Measurements from ENCODE around the gene OR2D3. TPM values are rescaled to one million over a fixed set of nuclear protein-coding genes. Genes with fewer than 3 reads are reported as not detected.

Gene OR2D3
- total and polyA plus RNA-seq, 9 of the 15 experiments (the other 6 are each of a cell fraction or from before 2014, with no cell fraction given), result 0.42 TPM; not detected in 8

Other genes with a start within 250 kb of the OR2D3 start
Only the 7 nearest of the 12 such genes appear.
- gene OR10A5, start 75.3 kb upstream of the OR2D3 start, total RNA-seq (2014; rRNA removed), result not detected in 2 replicates
- gene OR10A5, start 75.3 kb upstream of the OR2D3 start, total RNA-seq (2014; rRNA removed; fragmentation: Illumina TruSeq; extraction: Trizol), result not detected in 2 replicates
- gene OR10A5, start 75.3 kb upstream of the OR2D3 start, total RNA-seq (2015; rRNA removed; fragmentation: Illumina TruSeq; extraction: Trizol), result not detected in 2 replicates
- not detected in 2 replicates for gene OR10A5, start 75.3 kb upstream of the OR2D3 start, total RNA-seq (2021)
- gene OR10A5, start 75.3 kb upstream of the OR2D3 start, polyA plus RNA-seq (2011; rRNA removed), result not detected in 2 replicates
- gene OR10A5, start 75.3 kb upstream of the OR2D3 start, polyA plus RNA-seq (2014; fragmentation: Illumina TruSeq; extraction: Trizol), result not detected in 2 replicates
- gene OR10A5, start 75.3 kb upstream of the OR2D3 start, polyA plus RNA-seq (2014; fragmentation: Nextera tagmentation; extraction: Ambion mirVana), result under 1 TPM in 1 of 2 experiments, not detected in 1; 0.14 TPM
- not detected in 2 replicates for gene OR10A5, start 75.3 kb upstream of the OR2D3 start, polyA plus RNA-seq (2014; rRNA removed)
- gene OR10A2, start 57.9 kb upstream of the OR2D3 start, total RNA-seq (2014; rRNA removed), result not detected in 2 replicates
- gene OR10A2, start 57.9 kb upstream of the OR2D3 start, total RNA-seq (2014; rRNA removed; fragmentation: Illumina TruSeq; extraction: Trizol), result not detected in 2 replicates
- not detected in 2 replicates for gene OR10A2, start 57.9 kb upstream of the OR2D3 start, total RNA-seq (2015; rRNA removed; fragmentation: Illumina TruSeq; extraction: Trizol)
- gene OR10A2, start 57.9 kb upstream of the OR2D3 start, total RNA-seq (2021), result not detected in 2 replicates
- not detected in 2 replicates for gene OR10A2, start 57.9 kb upstream of the OR2D3 start, polyA plus RNA-seq (2011; rRNA removed)
- gene OR10A2, start 57.9 kb upstream of the OR2D3 start, polyA plus RNA-seq (2014; fragmentation: Illumina TruSeq; extraction: Trizol), result not detected in 2 replicates
- gene OR10A2, start 57.9 kb upstream of the OR2D3 start, polyA plus RNA-seq (2014; fragmentation: Nextera tagmentation; extraction: Ambion mirVana), result under 1 TPM in 1 of 2 experiments, not detected in 1; 0.10 TPM
- not detected in 2 replicates for gene OR10A2, start 57.9 kb upstream of the OR2D3 start, polyA plus RNA-seq (2014; rRNA removed)
- gene OR10A4, start 44.4 kb upstream of the OR2D3 start, total RNA-seq (2014; rRNA removed), result not detected in 2 replicates
- gene OR10A4, start 44.4 kb upstream of the OR2D3 start, total RNA-seq (2014; rRNA removed; fragmentation: Illumina TruSeq; extraction: Trizol), result not detected in 2 replicates
- not detected in 2 replicates for gene OR10A4, start 44.4 kb upstream of the OR2D3 start, total RNA-seq (2015; rRNA removed; fragmentation: Illumina TruSeq; extraction: Trizol)
- gene OR10A4, start 44.4 kb upstream of the OR2D3 start, total RNA-seq (2021), result not detected in 2 replicates
- not detected in 2 replicates for gene OR10A4, start 44.4 kb upstream of the OR2D3 start, polyA plus RNA-seq (2011; rRNA removed)
- gene OR10A4, start 44.4 kb upstream of the OR2D3 start, polyA plus RNA-seq (2014; fragmentation: Illumina TruSeq; extraction: Trizol), result not detected in 2 replicates
- not detected for gene OR10A4, start 44.4 kb upstream of the OR2D3 start, polyA plus RNA-seq (2014; fragmentation: Nextera tagmentation; extraction: Ambion mirVana)
- not detected in 2 replicates for gene OR10A4, start 44.4 kb upstream of the OR2D3 start, polyA plus RNA-seq (2014; rRNA removed)
- gene OR2D2, start 28.5 kb upstream of the OR2D3 start, total RNA-seq (2014; rRNA removed), result 0.57 and 0.73 TPM in 2 replicates
- gene OR2D2, start 28.5 kb upstream of the OR2D3 start, total RNA-seq (2014; rRNA removed; fragmentation: Illumina TruSeq; extraction: Trizol), result 1.0 and 2.1 TPM in 2 replicates
- gene OR2D2, start 28.5 kb upstream of the OR2D3 start, total RNA-seq (2015; rRNA removed; fragmentation: Illumina TruSeq; extraction: Trizol), result 0.72 TPM in 2 replicates
- gene OR2D2, start 28.5 kb upstream of the OR2D3 start, total RNA-seq (2021), result 0.22 and 0.38 TPM in 2 replicates
- 0.20 and 0.57 TPM in 2 replicates for gene OR2D2, start 28.5 kb upstream of the OR2D3 start, polyA plus RNA-seq (2011; rRNA removed)
- gene OR2D2, start 28.5 kb upstream of the OR2D3 start, polyA plus RNA-seq (2014; fragmentation: Illumina TruSeq; extraction: Trizol), result 0.10 TPM in 1 of 2 replicates, not detected in the other
- not detected for gene OR2D2, start 28.5 kb upstream of the OR2D3 start, polyA plus RNA-seq (2014; fragmentation: Nextera tagmentation; extraction: Ambion mirVana)
- gene OR2D2, start 28.5 kb upstream of the OR2D3 start, polyA plus RNA-seq (2014; rRNA removed), result 0.19 TPM in 1 of 2 replicates, not detected in the other
- gene ZNF215, start 5.4 kb downstream of the OR2D3 start, total RNA-seq (2014; rRNA removed), result 11.1 and 11.2 TPM in 2 replicates
- 16.3 and 18.8 TPM in 2 replicates for gene ZNF215, start 5.4 kb downstream of the OR2D3 start, total RNA-seq (2014; rRNA removed; fragmentation: Illumina TruSeq; extraction: Trizol)
- 15.3 and 16.5 TPM in 2 replicates for gene ZNF215, start 5.4 kb downstream of the OR2D3 start, total RNA-seq (2015; rRNA removed; fragmentation: Illumina TruSeq; extraction: Trizol)
- 12.5 and 12.8 TPM in 2 replicates for gene ZNF215, start 5.4 kb downstream of the OR2D3 start, total RNA-seq (2021)
- 12.0 and 19.1 TPM in 2 replicates for gene ZNF215, start 5.4 kb downstream of the OR2D3 start, polyA plus RNA-seq (2011; rRNA removed)
- gene ZNF215, start 5.4 kb downstream of the OR2D3 start, polyA plus RNA-seq (2014; fragmentation: Illumina TruSeq; extraction: Trizol), result 13.0 and 14.8 TPM in 2 replicates
- 10 to 100 TPM; 12.2 to 14.2 TPM for gene ZNF215, start 5.4 kb downstream of the OR2D3 start, polyA plus RNA-seq (2014; fragmentation: Nextera tagmentation; extraction: Ambion mirVana)
- 13.3 and 14.1 TPM in 2 replicates for gene ZNF215, start 5.4 kb downstream of the OR2D3 start, polyA plus RNA-seq (2014; rRNA removed)
- 0.08 and 0.41 TPM in 2 replicates for gene ZNF214, start 99.3 kb downstream of the OR2D3 start, total RNA-seq (2014; rRNA removed)
- 0.36 and 0.38 TPM in 2 replicates for gene ZNF214, start 99.3 kb downstream of the OR2D3 start, total RNA-seq (2014; rRNA removed; fragmentation: Illumina TruSeq; extraction: Trizol)
- 0.15 and 0.36 TPM in 2 replicates for gene ZNF214, start 99.3 kb downstream of the OR2D3 start, total RNA-seq (2015; rRNA removed; fragmentation: Illumina TruSeq; extraction: Trizol)
- 0.29 TPM in 2 replicates for gene ZNF214, start 99.3 kb downstream of the OR2D3 start, total RNA-seq (2021)
- gene ZNF214, start 99.3 kb downstream of the OR2D3 start, polyA plus RNA-seq (2011; rRNA removed), result 0.11 and 0.24 TPM in 2 replicates
- gene ZNF214, start 99.3 kb downstream of the OR2D3 start, polyA plus RNA-seq (2014; fragmentation: Illumina TruSeq; extraction: Trizol), result 0.30 and 0.40 TPM in 2 replicates
- gene ZNF214, start 99.3 kb downstream of the OR2D3 start, polyA plus RNA-seq (2014; fragmentation: Nextera tagmentation; extraction: Ambion mirVana), result under 1 TPM; 0.06 to 0.11 TPM
- gene ZNF214, start 99.3 kb downstream of the OR2D3 start, polyA plus RNA-seq (2014; rRNA removed), result not detected in 2 replicates
- 0.41 and 0.45 TPM in 2 replicates for gene NLRP14, start 99.5 kb downstream of the OR2D3 start, total RNA-seq (2014; rRNA removed)
- gene NLRP14, start 99.5 kb downstream of the OR2D3 start, total RNA-seq (2014; rRNA removed; fragmentation: Illumina TruSeq; extraction: Trizol), result 1.2 TPM in 2 replicates
- 0.98 and 1.1 TPM in 2 replicates for gene NLRP14, start 99.5 kb downstream of the OR2D3 start, total RNA-seq (2015; rRNA removed; fragmentation: Illumina TruSeq; extraction: Trizol)
- gene NLRP14, start 99.5 kb downstream of the OR2D3 start, total RNA-seq (2021), result 0.65 and 0.73 TPM in 2 replicates
- gene NLRP14, start 99.5 kb downstream of the OR2D3 start, polyA plus RNA-seq (2011; rRNA removed), result 0.50 and 0.54 TPM in 2 replicates
- 0.46 and 0.48 TPM in 2 replicates for gene NLRP14, start 99.5 kb downstream of the OR2D3 start, polyA plus RNA-seq (2014; fragmentation: Illumina TruSeq; extraction: Trizol)
- gene NLRP14, start 99.5 kb downstream of the OR2D3 start, polyA plus RNA-seq (2014; fragmentation: Nextera tagmentation; extraction: Ambion mirVana), result under 1 TPM; 0.27 to 0.36 TPM
- 0.57 and 0.58 TPM in 2 replicates for gene NLRP14, start 99.5 kb downstream of the OR2D3 start, polyA plus RNA-seq (2014; rRNA removed)